Psoas muscle (tissue), 8 donors: Measurements from ENCODE around the gene C14orf93. TPM values are rescaled to one million over a fixed set of nuclear protein-coding genes. Genes with fewer than 3 reads are reported as not detected.

Experiments
- ATAC-seq, 4 donors: fragments of 200-7000 bp; cut with Tn5 transposase; one replicate each; pipeline ENCODE4 v1.9.1; 2020; ENCODE audit warnings: moderate library complexity in 3 of 4, mild to moderate bottlenecking in 2 of 4
- DNase-seq, 2 donors: peaks; one replicate each; pipeline ENCODE4 v3.0.0-alpha.2; 2020
- H3K27ac ChIP-seq: fragments of 200-600 bp; one replicate; pipeline ENCODE4 v1.8.0; 2022
- H3K27me3 ChIP-seq, 3 donors: fragments of 200-600 bp in 1 of 3; one replicate each; pipeline versions ENCODE4 v1.6.1 to v1.8.0; 2013 to 2022; ENCODE audit warnings: low read length in 2 of 3, mild to moderate bottlenecking in 2 of 3, moderate library complexity in 1 of 3; ENCODE audit not compliant: insufficient read depth in 3 of 3
- H3K36me3 ChIP-seq, 2 donors: fragments of 200-600 bp in 1 of 2; one replicate each; pipeline versions ENCODE4 v1.6.1 to v1.8.0; 2013 to 2022; ENCODE audit warnings: low read depth in 1 of 2, mild to moderate bottlenecking in 1 of 2, moderate library complexity in 1 of 2; ENCODE audit not compliant: insufficient read depth in 1 of 2
- H3K4me1 ChIP-seq: fragments of 200-600 bp; one replicate; pipeline ENCODE4 v1.8.0; 2022
- H3K4me3 ChIP-seq: fragments of 200-600 bp; one replicate; pipeline ENCODE4 v1.8.0; 2022; ENCODE audit warnings: mild to moderate bottlenecking
- H3K9me3 ChIP-seq: fragments of 200-600 bp; one replicate; pipeline ENCODE4 v1.8.0; 2022
- CTCF ChIP-seq: fragments of 200-600 bp; IDR thresholded peaks from one replicate; pipeline ENCODE4 v1.8.0; 2022; ENCODE audit warnings: antibody characterized with exemption
- WGBS, 3 donors: extraction: QIAGEN DNeasy Blood & Tissue Kit; methylation state at CpG; one replicate each; pipeline versions ENCODE4 v1.1.6 to v1.1.7; 2013; 5-methylcytosine and 5-hydroxymethylcytosine counted together
- intact Hi-C, 2 donors: fragments of 100-400 bp; cut with DNase I; formaldehyde crosslinking; loops; one replicate each; pipeline versions ENCODE4 v1.11.0 to v1.14.2; 2022
- polyA plus RNA-seq, 3 donors: library from polyadenylated mRNA; stranded (reverse); fragments of 200-250 nt; gene quantifications; one replicate each; pipeline ENCODE4 v1.2.3, GENCODE V29; 2013
- total RNA-seq, 4 donors: library from RNA; stranded (reverse); fragmentation: NEBNext Ultra II Directional in 2 of 4; extraction: Animal tissue kit (Norgen Biotek cat#: 25700) in 2 of 4; gene quantifications; one replicate each; pipeline versions ENCODE4 v1.2.1 to v1.2.4, GENCODE V29; 2021 to 2023
- donor health status: healthy with polysubstance abuse.
- donor health status: DM: no; HTN: no; CAD: no; lungs with moderate emphysema.
- donor health status: Bipolar disorder and iron deficiency.
- donor health status: healthy.
- donor health status: DM: yes; HTN: yes; CAD: no.
- donor health status: DM: no; HTN: no; CAD: no.
- donor health status: DM: no; HTN: no; CAD: no.
- donor health status: DM: yes; HTN: yes; CAD: no.

Gene C14orf93
- total and polyA plus RNA-seq, 7 donors = 1.7 to 5.1 (median 3.5) TPM

- no peak for DNase-seq
Measured at GRCh38 chr14:22993517-22993916, 16.4 kb downstream of the C14orf93 start.

GRCh38 chr14:22991852-22992251, 18.1 kb downstream of the C14orf93 start:
- no peak overlapping the region for H3K27ac ChIP-seq
- no peak overlapping the region for H3K4me3 ChIP-seq
- no peak for TF ChIP-seq CTCF
- no peaks in the 10 kb centered on the region for H3K9me3 ChIP-seq
- H3K27me3 ChIP-seq = no peaks in the 10 kb centered on the region
- peaks cover 4 to 36% of the 10 kb centered on the region in 2 donors for H3K36me3 ChIP-seq
- no peak for ATAC-seq
- no peak for DNase-seq
- WGBS, 3 donors = 87 to 93% (median 88%) methylated on average over 8 of the region's 8 CpGs
- H3K4me1 ChIP-seq = no peaks in the 10 kb centered on the region
- intact Hi-C loops = no loop called here

More at GRCh38 chr14:22993517-22993916, 16.4 kb downstream of the C14orf93 start:
- Histone ChIP-seq H3K27ac (no peak overlapping the region), H3K27me3 (no peaks in the 10 kb centered on the region), H3K9me3 (no peaks in the 10 kb centered on the region), H3K4me1 (no peaks in the 10 kb centered on the region), H3K4me3 (no peak overlapping the region), H3K36me3 (peaks cover 4 to 29% of the 10 kb centered on the region in 2 donors)
- TF ChIP-seq CTCF = no peak
- ATAC-seq = no peak
- intact Hi-C loops = no loop called here

- Histone ChIP-seq H3K9me3 (no peaks in the 10 kb centered on the region), H3K36me3 (peaks cover 4 to 36% of the 10 kb centered on the region in 2 donors), H3K27me3 (peaks cover 0 to 7% (median under 1%) of the 10 kb centered on the region in 3 donors), H3K4me3 (no peak overlapping the region), H3K4me1 (peaks cover 6% of the 10 kb centered on the region), H3K27ac (no peak overlapping the region)
- intact Hi-C loops = loop anchor here in 1 of 2 donors (2.0 to 10.0 kb wide), 2 partner anchors 52 to 72 kb away; no protein-coding TSS in a partner anchor
- DNase-seq (no peak), ATAC-seq (no peak)
- 79 to 87% (median 79%) methylated on average over 8 of the region's 8 CpGs for WGBS, 3 donors
- TF ChIP-seq CTCF = no peak
Measured at GRCh38 chr14:22987291-22987690, 22.7 kb downstream of the C14orf93 start.

DNA sequence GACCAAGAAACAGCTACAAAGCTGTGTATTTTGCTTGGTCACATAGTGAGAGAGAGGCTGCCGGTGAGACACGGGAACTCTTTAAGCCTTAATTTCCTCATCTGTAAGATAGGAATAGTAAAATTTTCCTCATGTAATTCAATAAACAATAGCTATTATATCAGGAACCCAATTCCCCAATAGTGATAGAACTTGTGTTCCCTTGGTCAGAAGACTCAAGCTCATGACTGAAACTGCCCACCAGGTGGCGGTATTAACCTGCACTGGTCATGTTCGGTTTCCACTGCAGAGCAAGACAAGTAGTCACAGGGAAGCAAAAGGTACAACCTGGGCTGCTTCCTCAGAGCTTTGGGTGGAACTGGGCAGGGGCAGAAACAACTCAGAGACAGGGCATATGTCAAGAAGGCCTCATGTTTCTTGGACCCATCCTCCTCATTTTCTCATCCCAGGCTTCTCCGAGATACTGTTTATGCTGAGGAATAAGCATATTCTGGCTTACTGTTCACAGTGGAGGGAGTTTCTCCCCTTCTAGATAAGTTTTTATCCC, 23.4 kb downstream of the C14orf93 start:
- Histone ChIP-seq H3K4me1 (peaks cover 8% of the 10 kb centered on the region), H3K27me3 (peaks cover 0 to 14% (median 6%) of the 10 kb centered on the region in 3 donors), H3K4me3 (no peak overlapping the region), H3K9me3 (no peaks in the 10 kb centered on the region), H3K36me3 (peaks cover 4 to 29% of the 10 kb centered on the region in 2 donors), H3K27ac (no peak overlapping the region)
- WGBS, 3 donors = 23 to 25% (median 23%) methylated on average over 5 of the region's 5 CpGs
- peak; percentile 85 to 89 for DNase-seq
- intact Hi-C loops = loop anchor here (1.0 to 10.0 kb wide), 3 partner anchors 52 to 72 kb away; no protein-coding TSS in a partner anchor
- ATAC-seq = peak; percentile 75 to 81 (median 77)
- peak; percentile 94 for TF ChIP-seq CTCF
